HG03103 (cell line): ENCODE data around the gene GLI1.
"Not testable (repeated sequence)": the region's sequence is repeated elsewhere in the genome, so short reads cannot be mapped to it uniquely, and the experiment has no call there.

Source experiments
- ATAC-seq: cut with Tn5 transposase; IDR thresholded peaks from one replicate; pipeline ENCODE4 v1.9.1; 2021; ENCODE audit warnings: low read depth; ENCODE audit not compliant: unreplicated experiment

Gene GLI1

DNA sequence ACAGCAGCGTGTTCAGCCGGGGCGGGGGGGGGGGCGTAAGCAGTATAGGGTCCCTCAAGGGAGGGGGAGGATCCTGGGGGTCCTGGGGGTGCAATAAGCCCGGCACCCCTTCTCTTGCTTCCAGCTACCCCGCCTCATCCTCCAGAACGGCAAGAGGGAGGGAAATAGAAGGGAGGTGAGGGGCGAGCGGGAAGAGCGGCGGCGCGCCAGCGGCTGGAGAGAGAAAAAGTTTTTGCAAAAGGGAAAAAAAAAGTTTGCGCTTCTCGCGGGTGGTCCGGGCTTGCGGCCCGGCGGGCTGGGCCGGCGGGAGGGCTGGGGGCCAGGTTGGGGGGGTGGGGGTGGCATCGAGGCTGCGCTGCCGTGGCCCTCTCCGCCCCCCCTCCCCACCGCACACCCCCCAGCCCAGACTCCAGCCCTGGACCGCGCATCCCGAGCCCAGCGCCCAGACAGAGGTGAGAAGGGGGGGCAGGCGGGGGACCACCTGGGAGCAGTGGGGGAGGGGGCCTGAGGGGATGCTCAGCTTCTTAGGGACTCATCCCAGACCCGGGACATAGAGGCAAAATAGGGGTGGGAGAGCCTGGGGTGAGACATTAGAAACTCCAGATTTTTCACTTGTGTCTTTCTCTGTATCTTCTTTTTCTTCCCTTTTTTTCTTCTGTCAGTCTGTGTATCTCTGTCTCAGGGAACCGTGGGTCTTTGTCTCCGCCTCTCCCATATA lies at the start of gene GLI1:
Gene GLI1, plus strand, starts transcription at position 36 of the 718 bp plus-strand sequence. CDS start 3,907 bp downstream, outside the sequence.
- ATAC-seq, result no peak

DNA sequence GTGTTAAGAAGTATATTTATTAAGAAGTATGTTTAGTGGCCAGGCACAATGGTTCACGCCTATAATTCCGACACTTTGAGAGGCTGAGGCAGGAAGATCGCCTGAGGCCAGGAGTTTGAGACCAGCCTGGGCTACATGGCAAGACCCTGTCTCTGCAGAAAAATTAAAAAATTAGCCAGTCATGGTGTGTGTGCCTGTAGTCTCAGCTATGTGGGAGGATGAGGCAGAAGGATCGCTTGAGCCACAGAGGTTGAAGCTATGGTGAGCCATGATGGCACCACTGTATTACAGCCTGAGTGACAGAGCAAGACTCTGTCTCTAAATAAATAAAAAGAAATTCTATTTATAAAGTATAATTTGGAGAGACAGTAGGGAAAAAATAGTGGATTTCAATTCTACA lies 49.1 kb upstream of the GLI1 start:
- no peak for ATAC-seq

DNA sequence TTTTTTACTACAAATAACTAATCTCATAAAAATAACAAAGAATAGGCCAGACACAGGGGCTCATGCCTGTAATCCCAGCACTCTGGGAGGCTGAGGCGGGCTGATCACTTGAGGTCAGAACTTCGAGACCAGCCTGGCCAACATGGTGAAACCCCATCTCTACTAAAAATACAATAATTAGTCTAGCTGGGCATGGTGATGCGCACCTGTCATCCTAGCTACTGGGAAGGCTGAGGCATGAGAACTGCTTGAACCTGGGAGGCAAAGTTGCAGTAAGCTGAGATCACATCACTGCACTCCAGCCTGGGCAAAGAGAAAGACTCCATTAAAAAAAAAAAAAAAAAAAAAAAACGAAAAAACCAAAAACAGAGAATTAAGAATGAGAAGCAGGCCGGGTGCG lies 45.4 kb upstream of the GLI1 start:
- not testable (repeated sequence) for ATAC-seq

GRCh38 chr12:57415088-57415487 lies 44.5 kb upstream of the GLI1 start:
- no peak for ATAC-seq

- ATAC-seq, result no peak
Measured at GRCh38 chr12:57416039-57416996, 43.3 kb upstream of the GLI1 start.

- no peak for ATAC-seq
Measured at GRCh38 chr12:57418255-57418654, 41.3 kb upstream of the GLI1 start.

- ATAC-seq, result no peak
Measured at GRCh38 chr12:57419495-57419894, 40.1 kb upstream of the GLI1 start.

DNA sequence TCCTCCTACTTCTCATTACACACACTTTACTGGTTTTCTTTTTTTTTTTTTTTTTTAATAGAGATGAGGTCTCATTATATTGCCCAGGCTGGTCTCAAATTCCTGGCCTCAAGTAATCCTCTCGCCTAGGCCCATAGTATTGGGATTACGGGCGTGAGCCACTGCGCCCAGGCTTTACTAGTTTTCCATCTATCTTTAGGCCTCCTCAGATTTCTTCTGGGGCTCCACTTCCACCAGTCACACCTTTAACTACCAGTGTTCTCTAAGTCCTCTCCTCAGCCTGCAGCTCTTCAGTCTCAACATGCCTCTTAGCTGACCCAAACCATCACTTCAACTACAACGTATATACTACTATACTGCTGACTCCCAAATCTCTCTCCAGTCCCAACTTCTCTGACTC lies 39.1 kb upstream of the GLI1 start:
- ATAC-seq, result no peak

GRCh38 chr12:57426948-57427347 lies 32.6 kb upstream of the GLI1 start:
- ATAC-seq, result not testable (repeated sequence)

- no peak for ATAC-seq
Measured at GRCh38 chr12:57428965-57429364, 30.6 kb upstream of the GLI1 start.

DNA sequence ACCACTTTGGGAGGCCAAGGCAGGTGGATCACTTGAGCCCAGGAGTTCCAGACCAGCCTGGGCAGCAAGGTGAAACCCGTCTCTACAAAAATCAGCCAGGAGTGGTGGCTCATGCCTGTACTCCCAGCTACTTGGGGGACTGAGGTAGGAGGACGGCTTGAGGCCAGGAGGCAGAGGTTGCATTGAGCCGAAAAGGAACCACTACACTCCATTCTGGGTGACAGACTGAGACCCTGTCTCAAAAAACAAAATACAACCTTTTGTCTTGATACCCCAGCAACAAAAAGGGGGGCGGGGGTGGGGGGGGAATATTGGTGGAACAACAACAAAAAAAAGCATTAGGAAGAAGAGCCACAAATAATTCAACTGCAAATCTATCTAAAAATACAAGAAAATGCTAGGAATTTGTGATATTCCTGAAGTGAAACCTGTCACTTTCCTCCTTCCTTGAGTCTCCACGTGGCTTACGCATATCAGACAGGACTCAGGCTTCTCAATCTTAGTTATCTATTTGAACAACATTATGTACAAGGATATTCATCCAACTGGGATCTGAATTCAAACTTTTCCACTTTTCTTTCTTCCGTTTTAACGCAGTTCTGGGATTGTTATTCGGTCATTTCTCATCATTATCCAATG lies 30.0 kb upstream of the GLI1 start:
- ATAC-seq, result no peak

DNA sequence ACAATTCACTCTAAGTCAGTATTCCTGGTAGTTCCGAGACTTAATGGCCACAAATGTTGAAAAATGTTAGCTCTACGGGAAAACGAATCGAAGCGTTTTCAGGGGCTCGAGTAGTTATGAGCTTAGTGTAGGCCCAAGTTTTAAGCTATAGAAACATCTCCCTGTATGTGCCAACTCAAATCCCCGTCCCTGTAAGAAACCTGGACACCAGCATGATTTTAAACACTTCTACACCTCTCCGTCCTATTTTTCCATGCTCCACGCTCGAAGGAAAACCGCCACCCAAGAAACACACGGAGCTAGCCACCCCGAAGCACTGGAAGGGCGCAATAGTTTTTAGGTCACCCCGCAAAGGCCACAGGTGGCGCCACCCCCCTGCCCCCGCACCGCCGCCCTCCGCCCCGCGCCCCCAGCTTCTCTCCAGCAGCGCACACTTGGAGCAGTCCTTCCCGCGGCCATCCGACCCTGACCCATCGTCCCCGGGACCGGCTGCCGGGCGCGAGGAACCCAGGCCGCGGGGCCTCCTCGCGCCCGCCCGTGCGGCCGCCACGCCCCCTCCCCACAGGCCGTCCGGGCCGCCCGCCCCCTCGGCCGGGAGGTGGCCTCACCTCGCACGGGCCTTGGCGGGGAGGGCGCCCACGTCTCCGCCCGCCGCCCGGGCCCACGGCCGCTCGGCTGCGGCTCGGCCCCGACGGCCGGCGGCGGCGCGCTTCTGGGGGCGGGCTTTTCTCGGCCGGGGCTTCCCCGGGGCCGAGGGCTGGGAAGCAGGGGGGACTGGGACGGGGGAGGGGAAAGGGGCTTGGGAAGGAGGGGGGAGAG lies 29.3 kb upstream of the GLI1 start:
- ATAC-seq, result peak; percentile 46

- ATAC-seq, result peak; percentile 93
Measured at GRCh38 chr12:57430931-57431566, 28.5 kb upstream of the GLI1 start, which contains the start of gene R3HDM2. R3HDM2 (minus strand) TSS chr12:57431043; CDS start chr12:57310428, 120,615 bp downstream.

- no peak for ATAC-seq
Measured at GRCh38 chr12:57431654-57432188, 27.9 kb upstream of the GLI1 start.

DNA sequence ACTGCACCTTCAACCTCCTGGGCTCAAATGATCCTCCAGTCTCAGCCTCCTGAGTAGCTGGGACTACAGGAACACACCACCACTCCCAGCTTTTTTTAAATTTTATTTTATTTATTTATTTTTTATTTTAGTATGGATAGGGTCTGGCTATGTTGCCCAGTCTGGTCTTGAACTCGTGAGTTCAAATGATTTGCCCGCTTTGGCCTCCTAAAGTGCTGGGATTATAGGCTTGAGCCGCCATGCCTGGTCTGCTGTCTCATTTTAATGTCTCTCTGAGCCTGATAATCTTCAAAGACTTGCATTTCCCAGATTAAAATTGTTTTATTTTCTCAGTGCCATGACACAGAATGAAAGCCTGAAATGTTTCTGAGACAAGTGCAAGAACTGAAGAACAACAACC lies 26.2 kb upstream of the GLI1 start:
- no peak for ATAC-seq

DNA sequence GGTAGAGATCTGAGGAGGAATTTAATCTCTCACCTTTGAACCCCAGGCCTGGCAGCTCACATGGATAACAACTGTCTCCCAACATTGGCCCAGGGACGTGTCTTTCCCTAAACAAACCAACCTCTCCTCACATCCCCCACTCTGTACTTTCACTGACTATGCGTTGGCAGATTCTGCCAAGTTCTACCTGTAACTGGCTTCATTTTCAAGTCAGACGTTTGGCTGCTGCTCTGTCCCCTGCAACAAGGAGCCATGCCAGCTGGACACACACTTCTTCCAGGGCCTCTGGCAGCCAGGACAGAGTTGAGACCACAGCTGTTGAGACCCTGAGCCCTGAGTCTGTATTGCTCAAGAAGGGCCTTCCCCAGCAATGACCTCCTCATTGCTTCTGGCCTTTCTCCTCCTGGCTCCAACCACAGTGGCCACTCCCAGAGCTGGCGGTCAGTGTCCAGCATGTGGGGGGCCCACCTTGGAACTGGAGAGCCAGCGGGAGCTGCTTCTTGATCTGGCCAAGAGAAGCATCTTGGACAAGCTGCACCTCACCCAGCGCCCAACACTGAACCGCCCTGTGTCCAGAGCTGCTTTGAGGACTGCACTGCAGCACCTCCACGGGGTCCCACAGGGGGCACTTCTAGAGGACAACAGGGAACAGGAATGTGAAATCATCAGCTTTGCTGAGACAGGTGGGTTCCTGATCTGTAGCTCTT lies 24.9 kb upstream of the GLI1 start, which contains the start of gene INHBC:
Gene INHBC, plus strand, starts transcription at position 268 of the 707 bp plus-strand sequence. Its CDS starts 103 bp downstream, at position 371.
- no peak for ATAC-seq

GRCh38 chr12:57435293-57435692 lies 24.3 kb upstream of the GLI1 start:
- ATAC-seq, result no peak

DNA sequence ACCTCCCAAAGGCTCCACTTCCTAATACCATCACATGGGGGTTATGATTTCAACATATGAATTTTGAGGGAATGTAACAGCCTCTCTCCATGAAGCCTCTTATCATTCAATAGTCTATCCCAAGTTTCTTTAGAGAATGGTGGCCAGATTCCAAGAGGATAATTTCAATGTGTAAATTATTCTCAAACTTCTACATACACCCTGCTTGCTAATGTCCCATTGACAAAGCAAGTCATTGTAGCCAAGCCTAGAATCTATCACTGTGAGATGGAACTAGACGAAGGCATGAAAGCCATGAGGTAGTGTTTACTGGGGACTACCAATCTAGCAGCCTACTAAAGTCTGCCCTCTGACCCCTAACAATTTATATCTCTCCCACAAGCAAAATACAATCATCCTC lies 21.2 kb upstream of the GLI1 start:
- no peak for ATAC-seq
